ENCODE data around the gene HCCS.
A peak's percentile ranks its signal among the peaks of the same experiment; 100 is the strongest.
"Not testable (repeated sequence)": the region's sequence is repeated elsewhere in the genome, so short reads cannot be mapped to it uniquely, and the experiment has no call there.

Gene HCCS

GRCh38 chrX:11111037-11111851 lies at the start of gene HCCS:
Gene HCCS (plus strand): TSS chrX:11111332. CDS start chrX:11112061, 729 bp downstream.
- peak; percentile 16 to 70 for DNase-seq

GRCh38 chrX:11064276-11064675 lies 46.9 kb upstream of the HCCS start:
- no peak for DNase-seq

GRCh38 chrX:11064851-11065600 lies 46.1 kb upstream of the HCCS start:
- peak in 1 of 2 donors; percentile 27 for DNase-seq

- DNase-seq = no peak
These were observed 44.3 kb upstream of the HCCS start for GRCh38 chrX:11066812-11067211.

- no peak for DNase-seq
These were observed 37.8 kb upstream of the HCCS start for GRCh38 chrX:11073381-11073780.

GRCh38 chrX:11080741-11081305 lies 30.3 kb upstream of the HCCS start:
- no peak for DNase-seq

GRCh38 chrX:11081511-11081910 lies 29.6 kb upstream of the HCCS start:
- DNase-seq = no peak

GRCh38 chrX:11085305-11085704 lies 25.8 kb upstream of the HCCS start:
- DNase-seq = no peak

GRCh38 chrX:11089802-11090201 lies 21.3 kb upstream of the HCCS start:
- DNase-seq = no peak

- DNase-seq = no peak
These were observed 13.2 kb upstream of the HCCS start for GRCh38 chrX:11097933-11098332.

- no peak for DNase-seq
These were observed 11.7 kb upstream of the HCCS start for GRCh38 chrX:11099465-11099864.

- peak in 1 of 2 donors; percentile 47 for DNase-seq
These were observed 10.7 kb upstream of the HCCS start for GRCh38 chrX:11100281-11101035.

- DNase-seq = no peak
These were observed 8.1 kb upstream of the HCCS start for GRCh38 chrX:11103006-11103405.

GRCh38 chrX:11103751-11104150 lies 7.4 kb upstream of the HCCS start:
- no peak for DNase-seq

- DNase-seq = no peak
These were observed 6.1 kb upstream of the HCCS start for GRCh38 chrX:11105080-11105479.

- DNase-seq = no peak
These were observed 2.7 kb upstream of the HCCS start for GRCh38 chrX:11108253-11108941.

- no peak for DNase-seq
These were observed 1.2 kb upstream of the HCCS start for GRCh38 chrX:11109968-11110367.

- no peak for DNase-seq
These were observed 815 bp downstream of the HCCS start for GRCh38 chrX:11111947-11112346.

GRCh38 chrX:11113731-11114130 lies 2.6 kb downstream of the HCCS start:
- no peak for DNase-seq

GRCh38 chrX:11117745-11118144 lies 6.6 kb downstream of the HCCS start:
- no peak for DNase-seq

- DNase-seq = no peak
These were observed 8.3 kb downstream of the HCCS start for GRCh38 chrX:11119313-11119943.

GRCh38 chrX:11123087-11123486 lies 12.0 kb downstream of the HCCS start:
- DNase-seq = not testable (repeated sequence)
